Kidney (tissue), 14 donors: ENCODE results near the gene LYG1. TPM values are rescaled to one million over a fixed set of nuclear protein-coding genes. Genes with fewer than 3 reads are reported as not detected.

Experiments used
- DNase-seq, 5 donors: peaks; one replicate each; pipeline ENCODE4 v3.0.0-alpha.2; 2013 to 2020
- FAIRE-seq: peaks from 2 replicates; lab custom pipeline; 2012; peaks lifted over from hg19 to GRCh38; lab: Jason Lieb, UNC
- H3K27ac ChIP-seq, 2 donors: one replicate each; pipeline ENCODE4 v1.7.0; 2013; ENCODE audit warnings: low read depth in 2 of 2, low read length in 2 of 2, inconsistent platforms in 1 of 2
- H3K27me3 ChIP-seq: one replicate; pipeline ENCODE4 v1.7.1; 2013; ENCODE audit warnings: low read length, inconsistent platforms; ENCODE audit not compliant: control insufficient read depth, insufficient read depth
- H3K36me3 ChIP-seq, 3 donors: one replicate each; pipeline versions ENCODE4 v1.7.0 to v1.7.1; 2013; ENCODE audit warnings: low read length in 3 of 3, control low read depth in 1 of 3, inconsistent platforms in 1 of 3; ENCODE audit not compliant: insufficient read depth in 3 of 3, control insufficient read depth in 2 of 3
- H3K4me1 ChIP-seq, 3 donors: one replicate each; pipeline versions ENCODE4 v1.7.0 to v1.7.1; 2013; ENCODE audit warnings: low read length in 3 of 3, inconsistent platforms in 1 of 3, low read depth in 1 of 3; ENCODE audit not compliant: control insufficient read depth in 2 of 3, insufficient read depth in 2 of 3
- H3K4me3 ChIP-seq, 3 donors: one replicate each; pipeline versions ENCODE4 v1.7.0 to v1.8.1; 2013; ENCODE audit warnings: low read length in 3 of 3, control low read depth in 1 of 3, inconsistent platforms in 1 of 3
- H3K9ac ChIP-seq, 3 donors: one replicate each; pipeline versions ENCODE4 v1.7.0 to v1.7.1; 2013; ENCODE audit warnings: low read length in 3 of 3, control low read depth in 1 of 3, inconsistent platforms in 1 of 3
- H3K9me3 ChIP-seq, 3 donors: one replicate each; pipeline versions ENCODE4 v1.7.0 to v1.7.1; 2013; ENCODE audit warnings: low read length in 3 of 3, control low read depth in 1 of 3, inconsistent platforms in 1 of 3; ENCODE audit not compliant: control insufficient read depth in 2 of 3, insufficient read depth in 1 of 3
- CTCF ChIP-seq: IDR thresholded peaks from 3 replicates; pipeline ENCODE4 v1.5.1; 2012; ENCODE audit warnings: mild to moderate bottlenecking, moderate library complexity, borderline replicate concordance; ENCODE audit not compliant: insufficient read depth; ENCODE audit errors: extremely low read depth
- intact Hi-C: fragments of 100-400 bp; cut with DNase I; formaldehyde crosslinking; loops from one replicate; pipeline ENCODE4 v1.11.1; 2022
- polyA plus RNA-seq: library from polyadenylated mRNA; stranded (reverse); fragments of 350-450 nt; fragmentation: Illumina TruSeq; extraction: RNeasy Lipid Tissue Mini Kit (QIAGEN cat#74804); gene quantifications from one replicate; pipeline ENCODE4 v1.2.3, GENCODE V29; 2014; ENCODE audit warnings: low read depth, low replicate concordance; ENCODE audit not compliant: insufficient read depth
- total RNA-seq: library from RNA; stranded (reverse); fragmentation: NEBNext Ultra II Directional; extraction: Animal tissue kit (Norgen Biotek cat#: 25700); gene quantifications from one replicate; pipeline ENCODE4 v1.2.1, GENCODE V29; 2021
- donor health status: control.
- donor health status: control.
- donor health status: control.
- donor health status: control.
- donor health status: control.
- donor health status: DM: yes; HTN: yes; CAD: no.
- donor health status: Normal renal cell carcinoma (clear cell type).

Gene LYG1
- total and polyA plus RNA-seq, 2 donors from 2014 or later = 21.0 to 35.0 TPM

GRCh38 chr2:99260184-99260583 is 40.8 kb downstream of the LYG1 start:
- Histone ChIP-seq H3K9ac (no peak overlapping the region), H3K4me3 (no peak overlapping the region), H3K27ac (no peak overlapping the region), H3K36me3 (peaks cover 0 to 3% (median 0%) of the 10 kb centered on the region in 3 donors), H3K9me3 (no peaks in the 10 kb centered on the region), H3K4me1 (no peaks in the 10 kb centered on the region), H3K27me3 (no peaks in the 10 kb centered on the region)
- FAIRE-seq = no peak
- no peak for TF ChIP-seq CTCF
- intact Hi-C loops = no loop called here
- no peak for DNase-seq

- H3K27me3 ChIP-seq = no peaks in the 10 kb centered on the region
- intact Hi-C loops = no loop called here
- FAIRE-seq = no peak
- H3K4me1 ChIP-seq = no peaks in the 10 kb centered on the region
- H3K36me3 ChIP-seq = peaks cover 0 to 3% (median 0%) of the 10 kb centered on the region in 3 donors
- H3K27ac ChIP-seq = no peak overlapping the region
- no peak overlapping the region for H3K9ac ChIP-seq
- H3K4me3 ChIP-seq = no peak overlapping the region
- H3K9me3 ChIP-seq = no peaks in the 10 kb centered on the region
- DNase-seq = no peak
- no peak for TF ChIP-seq CTCF
Observed at GRCh38 chr2:99259465-99259864, 41.5 kb downstream of the LYG1 start.

GRCh38 chr2:99256677-99257076 is 44.3 kb downstream of the LYG1 start:
- Histone ChIP-seq H3K9ac (no peak overlapping the region), H3K36me3 (peaks cover 0 to 3% (median 0%) of the 10 kb centered on the region in 3 donors), H3K4me3 (no peak overlapping the region), H3K27ac (no peak overlapping the region), H3K4me1 (no peaks in the 10 kb centered on the region), H3K27me3 (no peaks in the 10 kb centered on the region), H3K9me3 (no peaks in the 10 kb centered on the region)
- FAIRE-seq = no peak
- TF ChIP-seq CTCF = no peak
- DNase-seq = no peak
- intact Hi-C loops = no loop called here
